Tibial artery (tissue), 4 donors: ENCODE data around the gene BLM.

Experiments
- DNase-seq, 2 donors: peaks; one replicate each; pipeline ENCODE4 v3.0.0-alpha.2; 2019
- H3K27ac ChIP-seq, 2 donors: fragments of 200-600 bp; sonication (generic) in 1 of 2; 1 replicate in 1 of 2; 2 replicates in 1 of 2; pipeline ENCODE4 v1.5.1; 2018 to 2019; ENCODE audit warnings: mild to moderate bottlenecking in 1 of 2
- H3K27me3 ChIP-seq, 2 donors: fragments of 200-600 bp; sonication (generic) in 1 of 2; one replicate each; pipeline versions ENCODE4 v1.5.1 to v1.6.0; 2016 to 2019
- H3K36me3 ChIP-seq, 3 donors: fragments of 200-600 bp; sonication (generic) in 2 of 3; one replicate each; pipeline ENCODE4 v1.5.1; 2016 to 2019; ENCODE audit warnings: mild to moderate bottlenecking in 2 of 3
- H3K4me1 ChIP-seq, 4 donors: fragments of 200-600 bp; sonication (generic) in 2 of 4; 1 replicate in 3 of 4; 2 replicates in 1 of 4; pipeline ENCODE4 v1.5.1; 2016 to 2019
- H3K4me3 ChIP-seq, 2 donors: fragments of 200-600 bp; sonication (generic) in 1 of 2; 1 replicate in 1 of 2; 2 replicates in 1 of 2; pipeline ENCODE4 v1.5.1; 2018 to 2019; ENCODE audit warnings: mild to moderate bottlenecking in 2 of 2
- H3K9me3 ChIP-seq, 3 donors: fragments of 200-600 bp; sonication (generic) in 1 of 3; one replicate each; pipeline ENCODE4 v1.5.1; 2016 to 2019
- intact Hi-C: fragments of 100-400 bp; cut with DNase I; formaldehyde crosslinking; loops from one replicate; pipeline ENCODE4 v1.15.0; 2023; ENCODE audit warnings: low total_unique reads
- TF ChIP-seq, protein P1 (sequence below), 2 experiments: fragments of 200-600 bp in 1 of 2; fragments of 450-650 bp in 1 of 2; IDR thresholded peaks; one replicate each; pipeline ENCODE4 v1.5.1; 2017 to 2019; ENCODE audit warnings: antibody characterized with exemption in 2 of 2, mild to moderate bottlenecking in 1 of 2, moderate library complexity in 1 of 2

BLM gene

DNA sequence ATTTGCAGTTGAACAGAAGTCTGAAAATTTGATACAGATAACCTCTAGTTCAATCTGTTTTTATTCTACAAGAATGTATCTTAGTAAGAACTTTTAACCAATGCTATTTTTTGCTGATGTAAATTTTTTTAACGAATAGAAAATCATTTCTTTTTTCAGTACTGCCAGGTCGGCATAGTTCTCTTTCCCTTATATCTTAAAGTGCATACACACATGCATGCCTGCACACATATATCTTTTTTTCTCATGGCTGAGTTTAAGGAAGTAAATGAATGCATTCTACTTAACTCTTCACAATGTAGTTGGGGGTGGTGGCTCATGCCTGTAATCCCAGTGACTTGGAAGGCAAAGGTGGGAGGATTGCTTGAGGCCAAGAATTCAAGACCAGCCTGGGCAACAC lies 48.4 kb downstream of the BLM start:
- intact Hi-C loops, result no loop called here
- no peak overlapping the region for H3K27ac ChIP-seq

DNA sequence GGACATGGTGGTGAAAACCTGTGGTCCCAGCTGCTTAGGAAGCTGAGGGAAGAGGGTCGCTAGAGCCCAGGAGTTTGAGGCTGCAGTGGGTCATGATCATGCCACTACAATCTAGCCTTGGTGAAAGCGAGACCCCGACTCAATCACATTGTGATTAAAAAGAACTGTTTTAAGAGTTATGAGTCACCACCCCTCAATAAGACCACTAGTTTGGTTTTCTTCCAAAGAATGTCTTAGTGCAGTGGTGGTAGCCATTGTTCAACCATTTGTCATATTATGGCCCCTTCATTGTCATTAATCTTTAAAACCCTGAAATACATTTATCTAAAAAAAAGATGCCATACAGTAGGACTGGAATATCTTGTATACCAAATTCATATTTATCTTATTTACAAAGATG lies 48.8 kb downstream of the BLM start:
- peaks cover 0 to 10% (median 2%) of the 10 kb centered on the region in 4 donors for H3K4me1 ChIP-seq
- no peak overlapping the region for H3K27ac ChIP-seq
- H3K4me3 ChIP-seq, result no peak overlapping the region
- DNase-seq, result no peak
- H3K36me3 ChIP-seq, result no peaks in the 10 kb centered on the region
- intact Hi-C loops, result no loop called here
- no peaks in the 10 kb centered on the region for H3K9me3 ChIP-seq
- H3K27me3 ChIP-seq, result no peaks in the 10 kb centered on the region
- TF ChIP-seq, protein P1, sequence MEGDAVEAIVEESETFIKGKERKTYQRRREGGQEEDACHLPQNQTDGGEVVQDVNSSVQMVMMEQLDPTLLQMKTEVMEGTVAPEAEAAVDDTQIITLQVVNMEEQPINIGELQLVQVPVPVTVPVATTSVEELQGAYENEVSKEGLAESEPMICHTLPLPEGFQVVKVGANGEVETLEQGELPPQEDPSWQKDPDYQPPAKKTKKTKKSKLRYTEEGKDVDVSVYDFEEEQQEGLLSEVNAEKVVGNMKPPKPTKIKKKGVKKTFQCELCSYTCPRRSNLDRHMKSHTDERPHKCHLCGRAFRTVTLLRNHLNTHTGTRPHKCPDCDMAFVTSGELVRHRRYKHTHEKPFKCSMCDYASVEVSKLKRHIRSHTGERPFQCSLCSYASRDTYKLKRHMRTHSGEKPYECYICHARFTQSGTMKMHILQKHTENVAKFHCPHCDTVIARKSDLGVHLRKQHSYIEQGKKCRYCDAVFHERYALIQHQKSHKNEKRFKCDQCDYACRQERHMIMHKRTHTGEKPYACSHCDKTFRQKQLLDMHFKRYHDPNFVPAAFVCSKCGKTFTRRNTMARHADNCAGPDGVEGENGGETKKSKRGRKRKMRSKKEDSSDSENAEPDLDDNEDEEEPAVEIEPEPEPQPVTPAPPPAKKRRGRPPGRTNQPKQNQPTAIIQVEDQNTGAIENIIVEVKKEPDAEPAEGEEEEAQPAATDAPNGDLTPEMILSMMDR (IDR thresholded peaks at IDR 0.05), result no peak

More for the DNA sequence above, 48.4 kb downstream of the BLM start:
- H3K27me3 ChIP-seq, result no peaks in the 10 kb centered on the region
- H3K9me3 ChIP-seq, result no peaks in the 10 kb centered on the region
- H3K36me3 ChIP-seq, result no peaks in the 10 kb centered on the region
- H3K4me1 ChIP-seq, result peaks cover 0 to 10% (median 2%) of the 10 kb centered on the region in 4 donors
- H3K4me3 ChIP-seq, result no peak overlapping the region
- DNase-seq, result no peak
- TF ChIP-seq, protein P1 (IDR thresholded peaks at IDR 0.05), result no peak

DNA sequence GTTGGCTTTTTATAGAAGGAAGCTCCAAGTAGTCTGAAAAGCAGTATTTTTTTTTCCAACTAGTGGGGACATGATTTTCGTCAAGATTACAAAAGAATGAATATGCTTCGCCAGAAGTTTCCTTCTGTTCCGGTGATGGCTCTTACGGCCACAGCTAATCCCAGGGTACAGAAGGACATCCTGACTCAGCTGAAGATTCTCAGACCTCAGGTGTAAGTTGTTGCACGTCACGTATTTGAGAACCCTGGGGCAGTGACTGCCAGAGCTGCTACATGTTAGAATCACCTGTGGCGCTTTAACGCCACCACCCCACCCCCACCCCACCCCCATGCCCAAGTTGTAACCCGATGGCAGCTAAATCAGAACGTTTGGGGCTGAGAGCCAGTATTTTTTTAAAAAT lies 52.2 kb downstream of the BLM start:
- TF ChIP-seq, protein P1 (IDR thresholded peaks at IDR 0.05), result no peak
- DNase-seq, result no peak
- intact Hi-C loops, result no loop called here

DNA sequence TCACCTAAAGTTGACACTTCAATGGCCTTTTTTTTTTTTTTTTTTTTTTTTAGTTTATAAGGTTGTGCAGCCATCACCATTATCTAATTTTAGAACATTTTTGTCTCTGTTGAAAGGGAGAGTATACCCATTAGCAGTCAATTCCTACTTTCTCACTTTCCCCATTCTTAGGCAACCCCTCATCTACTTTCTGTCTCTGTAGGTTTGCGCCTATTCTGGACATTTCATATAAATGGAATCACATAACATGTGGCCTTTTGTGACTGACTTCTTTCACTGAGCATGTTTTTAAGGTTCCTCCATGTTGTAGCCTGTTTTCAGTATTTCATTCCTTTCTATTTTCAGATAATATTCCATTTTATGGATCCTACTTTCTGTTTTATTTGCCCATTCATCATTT lies 56.3 kb downstream of the BLM start:
- H3K9me3 ChIP-seq, result no peaks in the 10 kb centered on the region
- H3K36me3 ChIP-seq, result no peaks in the 10 kb centered on the region
- no peaks in the 10 kb centered on the region for H3K4me1 ChIP-seq
- intact Hi-C loops, result loop anchor here (10.0 kb wide), 1 partner anchor 81 kb away; no protein-coding TSS in a partner anchor
- H3K27me3 ChIP-seq, result no peaks in the 10 kb centered on the region
- H3K4me3 ChIP-seq, result no peak overlapping the region
- no peak for DNase-seq
- TF ChIP-seq, protein P1 (IDR thresholded peaks at IDR 0.05), result no peak
- no peak overlapping the region for H3K27ac ChIP-seq

More for the DNA sequence above, 52.2 kb downstream of the BLM start:
- H3K4me1 ChIP-seq, result no peaks in the 10 kb centered on the region
- no peaks in the 10 kb centered on the region for H3K36me3 ChIP-seq
- H3K27me3 ChIP-seq, result no peaks in the 10 kb centered on the region
- H3K27ac ChIP-seq, result no peak overlapping the region
- H3K9me3 ChIP-seq, result no peaks in the 10 kb centered on the region
- H3K4me3 ChIP-seq, result no peak overlapping the region

DNA sequence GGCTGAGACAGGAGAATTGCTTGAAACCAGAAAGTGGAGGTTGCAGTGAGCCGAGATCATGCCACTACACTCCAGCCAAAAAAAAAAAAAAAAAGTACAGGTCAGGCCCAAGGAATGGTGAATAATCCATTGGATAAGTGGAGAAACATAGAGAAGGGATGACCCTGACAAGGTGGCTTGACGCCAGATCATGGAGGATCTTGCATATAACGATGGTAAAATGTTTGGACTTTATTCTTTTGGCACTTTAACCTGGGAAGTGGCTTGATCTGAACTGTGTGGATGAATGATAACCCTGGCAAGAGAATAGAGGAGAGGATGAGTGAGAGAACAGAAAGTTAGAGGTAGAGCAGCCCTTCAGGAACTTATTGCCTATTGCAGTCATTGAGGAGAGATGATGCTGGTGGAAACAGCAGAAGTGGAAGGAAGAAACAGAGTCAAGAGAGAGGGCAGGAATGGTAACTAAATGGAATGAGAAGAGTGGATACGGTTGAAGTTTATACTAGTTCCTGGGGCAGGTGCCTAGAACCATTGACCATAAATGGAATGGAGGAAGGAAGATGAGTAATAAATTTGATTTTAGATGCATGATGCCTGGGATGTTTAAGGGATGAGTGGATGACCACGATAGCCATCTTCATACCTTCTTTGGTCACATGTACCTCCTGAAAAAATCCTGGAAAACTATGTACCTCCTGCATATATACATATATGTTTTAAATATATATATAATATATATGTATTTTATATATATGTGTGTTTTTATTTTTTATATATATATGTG lies 57.8 kb downstream of the BLM start:
- H3K4me3 ChIP-seq, result no peak overlapping the region

More for the DNA sequence above, 57.8 kb downstream of the BLM start:
- intact Hi-C loops, result loop anchor here (10.0 kb wide), 1 partner anchor 80 kb away; no protein-coding TSS in a partner anchor
- no peaks in the 10 kb centered on the region for H3K9me3 ChIP-seq
- no peak overlapping the region for H3K27ac ChIP-seq
- no peak for DNase-seq
- no peaks in the 10 kb centered on the region for H3K4me1 ChIP-seq
- no peaks in the 10 kb centered on the region for H3K27me3 ChIP-seq
- TF ChIP-seq, protein P1 (IDR thresholded peaks at IDR 0.05), result no peak
- no peaks in the 10 kb centered on the region for H3K36me3 ChIP-seq
